Suprapubic skin (tissue), 4 donors: ENCODE measurements around the gene NCKAP5.

Source experiments
- CTCF ChIP-seq, 2 donors: fragments of 200-600 bp in 1 of 2; fragments of 450-650 bp in 1 of 2; sonication (generic) in 1 of 2; IDR thresholded peaks; one replicate each; pipeline ENCODE4 v1.5.1; 2016 to 2019; ENCODE audit warnings: antibody characterized with exemption in 2 of 2, mild to moderate bottlenecking in 1 of 2, moderate library complexity in 1 of 2
- POLR2A ChIP-seq, 2 donors: fragments of 450-650 bp; IDR thresholded peaks; one replicate each; pipeline ENCODE4 v1.6.1; 2017; ENCODE audit warnings: antibody characterized with exemption in 2 of 2, mild to moderate bottlenecking in 2 of 2, moderate library complexity in 2 of 2
- POLR2AphosphoS5 ChIP-seq, 3 donors: sonication (generic); formaldehyde crosslinking; IDR thresholded peaks; one replicate each; pipeline ENCODE4 v1.6.1; 2017; ENCODE audit warnings: antibody characterized with exemption in 3 of 3

- TF ChIP-seq CTCF (IDR thresholded peaks at IDR 0.05): no peak
- TF ChIP-seq POLR2A (IDR thresholded peaks at IDR 0.05): no peak
- TF ChIP-seq POLR2AphosphoS5 (IDR thresholded peaks at IDR 0.05): no peak
These were observed 624.4 kb downstream of the NCKAP5 start for GRCh38 chr2:132943829-132944228.
